HepG2 (cell line): ENCODE data around the gene SUPV3L1. TPM values are rescaled to one million over a fixed set of nuclear protein-coding genes. Genes with fewer than 3 reads are reported as not detected.
A peak's percentile ranks its signal among the peaks of the same experiment; 100 is the strongest.

Experiments used
- ADNP ChIP-seq: sonication (generic); formaldehyde crosslinking; IDR thresholded peaks from 2 replicates; pipeline ENCODE4 v1.4.0; 2020; ENCODE audit warnings: missing genetic modification reagents
- CHD4 ChIP-seq: fragments of 200-600 bp; sonication (generic); IDR thresholded peaks from 2 replicates; pipeline ENCODE4 v1.7.0; 2017; ENCODE audit warnings: mild to moderate bottlenecking, low read length, borderline replicate concordance
- DMAP1 ChIP-seq: IDR thresholded peaks from 2 replicates; pipeline ENCODE4 v1.6.1; 2016
- ELF1 ChIP-seq: sonication (generic); formaldehyde crosslinking; IDR thresholded peaks from 2 replicates; pipeline ENCODE4 v1.4.0; 2020; ENCODE audit warnings: missing genetic modification reagents
- HIVEP1 ChIP-seq: sonication (generic); formaldehyde crosslinking; IDR thresholded peaks from 2 replicates; pipeline ENCODE4 v1.4.0; 2020; ENCODE audit warnings: mild to moderate bottlenecking, missing genetic modification reagents
- PITX1 ChIP-seq: sonication (generic); formaldehyde crosslinking; IDR thresholded peaks from 2 replicates; pipeline ENCODE4 v1.5.1; 2020; ENCODE audit warnings: mild to moderate bottlenecking, missing genetic modification reagents
- SMARCE1 ChIP-seq: fragments of 450-650 bp; IDR thresholded peaks from 2 replicates; pipeline ENCODE4 v1.6.1; 2017; ENCODE audit warnings: borderline replicate concordance
- TARDBP ChIP-seq: sonication (generic); formaldehyde crosslinking; IDR thresholded peaks from 2 replicates; pipeline ENCODE4 v1.8.0; 2022; ENCODE audit warnings: mild to moderate bottlenecking, missing genetic modification reagents
- TRIM24 ChIP-seq: sonication (generic); formaldehyde crosslinking; IDR thresholded peaks from 2 replicates; pipeline ENCODE4 v1.8.0; 2022; ENCODE audit warnings: mild to moderate bottlenecking, missing genetic modification reagents
- ZC3H4 ChIP-seq: sonication (generic); formaldehyde crosslinking; IDR thresholded peaks from 2 replicates; pipeline ENCODE4 v1.4.0; 2020; ENCODE audit warnings: missing genetic modification reagents, borderline replicate concordance
- ZMAT3 ChIP-seq: sonication (generic); formaldehyde crosslinking; conservative IDR thresholded peaks from 2 replicates; pipeline ENCODE4 v1.7.0; 2021; ENCODE audit warnings: missing genetic modification reagents
- ZNF432 ChIP-seq: sonication (generic); formaldehyde crosslinking; IDR thresholded peaks from 2 replicates; pipeline ENCODE4 v1.5.0; 2020; ENCODE audit warnings: missing genetic modification reagents, mild to moderate bottlenecking, borderline replicate concordance
- ZNF501 ChIP-seq: sonication (generic); formaldehyde crosslinking; IDR thresholded peaks from 2 replicates; pipeline ENCODE4 v1.5.1; 2020; ENCODE audit warnings: mild to moderate bottlenecking, moderate library complexity, missing genetic modification reagents
- ZNF850 ChIP-seq: sonication (generic); formaldehyde crosslinking; conservative IDR thresholded peaks from 2 replicates; pipeline ENCODE4 v1.9.0; 2021; ENCODE audit warnings: mild to moderate bottlenecking, missing genetic modification reagents
- ZNF891 ChIP-seq: sonication (generic); formaldehyde crosslinking; IDR thresholded peaks from 2 replicates; pipeline ENCODE4 v1.5.0; 2020; ENCODE audit warnings: mild to moderate bottlenecking, missing genetic modification reagents
- polyA plus RNA-seq, 8 experiments: library from polyadenylated mRNA; depleted of rRNA in 3 of 8; stranded (reverse) in 7 of 8; unstranded in 1 of 8; fragments of >200 nt; fragmentation: Illumina TruSeq in 4 of 8; extraction: Trizol in 4 of 8; gene quantifications; 2 replicates each; pipeline versions ENCODE4 v1.2.1 to v1.2.3, GENCODE V29; 2011 to 2016; ENCODE audit warnings: low read depth in 4 of 8, missing spikeins in 1 of 8, mixed read lengths in 1 of 8; ENCODE audit not compliant: insufficient read depth in 1 of 8
- total RNA-seq, 5 experiments: library from RNA; depleted of rRNA; stranded (reverse); fragments of >200 nt; fragmentation: Illumina TruSeq; extraction: Trizol; gene quantifications; 2 replicates each; pipeline ENCODE4 v1.2.3, GENCODE V29; 2016; ENCODE audit warnings: low read depth in 1 of 5
- TF ChIP-seq, protein P1 (sequence below): sonication (generic); formaldehyde crosslinking; conservative IDR thresholded peaks from 2 replicates; pipeline ENCODE4 v1.4.0; 2020; ENCODE audit warnings: mild to moderate bottlenecking, missing genetic modification reagents, moderate library complexity
- TF ChIP-seq, protein P2 (sequence below): sonication (generic); formaldehyde crosslinking; IDR thresholded peaks from 2 replicates; pipeline ENCODE4 v1.4.0; 2020; ENCODE audit warnings: missing genetic modification reagents
- TF ChIP-seq, protein P3 (sequence below): sonication (generic); formaldehyde crosslinking; IDR thresholded peaks from 2 replicates; pipeline ENCODE4 v1.4.0; 2020; ENCODE audit warnings: missing genetic modification reagents
- TF ChIP-seq, protein P4 (sequence below): sonication (generic); formaldehyde crosslinking; IDR thresholded peaks from 2 replicates; pipeline ENCODE4 v1.8.1; 2023; ENCODE audit warnings: mild to moderate bottlenecking, missing genetic modification reagents
- TF ChIP-seq, protein P5 (sequence below): sonication (generic); formaldehyde crosslinking; IDR thresholded peaks from 2 replicates; pipeline ENCODE4 v1.5.1; 2020; ENCODE audit warnings: mild to moderate bottlenecking, moderate library complexity, missing genetic modification reagents

The SUPV3L1 gene
- total and polyA plus RNA-seq, 2 of the 13 experiments (the other 11 are each of a cell fraction or from before 2014, with no cell fraction given): 28.8 to 45.7 TPM

DNA sequence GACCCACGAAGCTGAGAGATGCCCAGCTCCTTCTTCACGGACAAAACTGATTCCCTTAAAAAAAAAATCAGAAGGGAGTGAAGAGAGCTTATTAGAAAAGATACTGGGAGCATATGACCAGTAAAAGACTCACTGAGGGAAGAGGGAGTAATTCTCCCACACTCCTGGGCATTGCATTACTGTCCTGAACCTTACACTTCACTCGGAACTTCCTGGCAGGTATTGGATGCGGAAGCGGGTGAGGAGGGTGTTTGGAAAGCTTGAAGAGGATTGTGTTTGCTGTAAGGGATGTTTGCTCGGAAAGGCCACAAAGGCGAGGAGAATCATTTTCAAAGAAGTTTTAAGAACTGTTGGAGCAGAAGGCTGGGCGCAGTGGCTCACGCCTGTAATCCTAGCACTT lies 40.5 kb downstream of the SUPV3L1 start (continued):
- TF ChIP-seq ADNP (CRISPR knock-in tag): no peak
- no peak for TF ChIP-seq SMARCE1
- TF ChIP-seq ZNF501: peak; percentile 36; the same call in 1 of the 2 replicates
- no peak for TF ChIP-seq CHD4
- no peak for TF ChIP-seq HIVEP1 (CRISPR knock-in tag)
- TF ChIP-seq, protein P1, sequence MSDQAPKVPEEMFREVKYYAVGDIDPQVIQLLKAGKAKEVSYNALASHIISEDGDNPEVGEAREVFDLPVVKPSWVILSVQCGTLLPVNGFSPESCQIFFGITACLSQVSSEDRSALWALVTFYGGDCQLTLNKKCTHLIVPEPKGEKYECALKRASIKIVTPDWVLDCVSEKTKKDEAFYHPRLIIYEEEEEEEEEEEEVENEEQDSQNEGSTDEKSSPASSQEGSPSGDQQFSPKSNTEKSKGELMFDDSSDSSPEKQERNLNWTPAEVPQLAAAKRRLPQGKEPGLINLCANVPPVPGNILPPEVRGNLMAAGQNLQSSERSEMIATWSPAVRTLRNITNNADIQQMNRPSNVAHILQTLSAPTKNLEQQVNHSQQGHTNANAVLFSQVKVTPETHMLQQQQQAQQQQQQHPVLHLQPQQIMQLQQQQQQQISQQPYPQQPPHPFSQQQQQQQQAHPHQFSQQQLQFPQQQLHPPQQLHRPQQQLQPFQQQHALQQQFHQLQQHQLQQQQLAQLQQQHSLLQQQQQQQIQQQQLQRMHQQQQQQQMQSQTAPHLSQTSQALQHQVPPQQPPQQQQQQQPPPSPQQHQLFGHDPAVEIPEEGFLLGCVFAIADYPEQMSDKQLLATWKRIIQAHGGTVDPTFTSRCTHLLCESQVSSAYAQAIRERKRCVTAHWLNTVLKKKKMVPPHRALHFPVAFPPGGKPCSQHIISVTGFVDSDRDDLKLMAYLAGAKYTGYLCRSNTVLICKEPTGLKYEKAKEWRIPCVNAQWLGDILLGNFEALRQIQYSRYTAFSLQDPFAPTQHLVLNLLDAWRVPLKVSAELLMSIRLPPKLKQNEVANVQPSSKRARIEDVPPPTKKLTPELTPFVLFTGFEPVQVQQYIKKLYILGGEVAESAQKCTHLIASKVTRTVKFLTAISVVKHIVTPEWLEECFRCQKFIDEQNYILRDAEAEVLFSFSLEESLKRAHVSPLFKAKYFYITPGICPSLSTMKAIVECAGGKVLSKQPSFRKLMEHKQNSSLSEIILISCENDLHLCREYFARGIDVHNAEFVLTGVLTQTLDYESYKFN (CRISPR knock-in tag): 0 out of 2 replicates have a peak, but pooled peaks have one; percentile 24
- TF ChIP-seq ZNF891: no peak
- TF ChIP-seq ZC3H4 (CRISPR knock-in tag): no peak
- no peak for TF ChIP-seq TRIM24 (CRISPR knock-in tag)
- no peak for TF ChIP-seq ZNF850 (CRISPR knock-in tag)
- peak; percentile 75 for TF ChIP-seq ELF1 (CRISPR knock-in tag)
- TF ChIP-seq, protein P2, sequence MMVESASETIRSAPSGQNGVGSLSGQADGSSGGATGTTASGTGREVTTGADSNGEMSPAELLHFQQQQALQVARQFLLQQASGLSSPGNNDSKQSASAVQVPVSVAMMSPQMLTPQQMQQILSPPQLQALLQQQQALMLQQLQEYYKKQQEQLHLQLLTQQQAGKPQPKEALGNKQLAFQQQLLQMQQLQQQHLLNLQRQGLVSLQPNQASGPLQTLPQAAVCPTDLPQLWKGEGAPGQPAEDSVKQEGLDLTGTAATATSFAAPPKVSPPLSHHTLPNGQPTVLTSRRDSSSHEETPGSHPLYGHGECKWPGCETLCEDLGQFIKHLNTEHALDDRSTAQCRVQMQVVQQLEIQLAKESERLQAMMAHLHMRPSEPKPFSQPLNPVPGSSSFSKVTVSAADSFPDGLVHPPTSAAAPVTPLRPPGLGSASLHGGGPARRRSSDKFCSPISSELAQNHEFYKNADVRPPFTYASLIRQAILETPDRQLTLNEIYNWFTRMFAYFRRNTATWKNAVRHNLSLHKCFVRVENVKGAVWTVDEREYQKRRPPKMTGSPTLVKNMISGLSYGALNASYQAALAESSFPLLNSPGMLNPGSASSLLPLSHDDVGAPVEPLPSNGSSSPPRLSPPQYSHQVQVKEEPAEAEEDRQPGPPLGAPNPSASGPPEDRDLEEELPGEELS (CRISPR knock-in tag): 0 out of 2 replicates have a peak, but pooled peaks have one; percentile 26
- no peak for TF ChIP-seq ZNF432 (CRISPR knock-in tag)
- TF ChIP-seq PITX1: 0 out of 2 replicates have a peak, but pooled peaks have one; percentile 22
- TF ChIP-seq, protein P3, sequence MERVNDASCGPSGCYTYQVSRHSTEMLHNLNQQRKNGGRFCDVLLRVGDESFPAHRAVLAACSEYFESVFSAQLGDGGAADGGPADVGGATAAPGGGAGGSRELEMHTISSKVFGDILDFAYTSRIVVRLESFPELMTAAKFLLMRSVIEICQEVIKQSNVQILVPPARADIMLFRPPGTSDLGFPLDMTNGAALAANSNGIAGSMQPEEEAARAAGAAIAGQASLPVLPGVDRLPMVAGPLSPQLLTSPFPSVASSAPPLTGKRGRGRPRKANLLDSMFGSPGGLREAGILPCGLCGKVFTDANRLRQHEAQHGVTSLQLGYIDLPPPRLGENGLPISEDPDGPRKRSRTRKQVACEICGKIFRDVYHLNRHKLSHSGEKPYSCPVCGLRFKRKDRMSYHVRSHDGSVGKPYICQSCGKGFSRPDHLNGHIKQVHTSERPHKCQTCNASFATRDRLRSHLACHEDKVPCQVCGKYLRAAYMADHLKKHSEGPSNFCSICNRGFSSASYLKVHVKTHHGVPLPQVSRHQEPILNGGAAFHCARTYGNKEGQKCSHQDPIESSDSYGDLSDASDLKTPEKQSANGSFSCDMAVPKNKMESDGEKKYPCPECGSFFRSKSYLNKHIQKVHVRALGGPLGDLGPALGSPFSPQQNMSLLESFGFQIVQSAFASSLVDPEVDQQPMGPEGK: peak; percentile 6; the same call in 1 of the 2 replicates
- TF ChIP-seq ZMAT3 (CRISPR knock-in tag): 0 out of 2 replicates have a peak, but pooled peaks have one; percentile 7
- TF ChIP-seq TARDBP (CRISPR knock-in tag): peak; percentile 48; the same call in 1 of the 2 replicates
- TF ChIP-seq, protein P4, sequence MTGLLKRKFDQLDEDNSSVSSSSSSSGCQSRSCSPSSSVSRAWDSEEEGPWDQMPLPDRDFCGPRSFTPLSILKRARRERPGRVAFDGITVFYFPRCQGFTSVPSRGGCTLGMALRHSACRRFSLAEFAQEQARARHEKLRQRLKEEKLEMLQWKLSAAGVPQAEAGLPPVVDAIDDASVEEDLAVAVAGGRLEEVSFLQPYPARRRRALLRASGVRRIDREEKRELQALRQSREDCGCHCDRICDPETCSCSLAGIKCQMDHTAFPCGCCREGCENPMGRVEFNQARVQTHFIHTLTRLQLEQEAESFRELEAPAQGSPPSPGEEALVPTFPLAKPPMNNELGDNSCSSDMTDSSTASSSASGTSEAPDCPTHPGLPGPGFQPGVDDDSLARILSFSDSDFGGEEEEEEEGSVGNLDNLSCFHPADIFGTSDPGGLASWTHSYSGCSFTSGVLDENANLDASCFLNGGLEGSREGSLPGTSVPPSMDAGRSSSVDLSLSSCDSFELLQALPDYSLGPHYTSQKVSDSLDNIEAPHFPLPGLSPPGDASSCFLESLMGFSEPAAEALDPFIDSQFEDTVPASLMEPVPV (CRISPR knock-in tag): no peak
- TF ChIP-seq DMAP1 (CRISPR knock-in tag): no peak
- TF ChIP-seq, protein P5, sequence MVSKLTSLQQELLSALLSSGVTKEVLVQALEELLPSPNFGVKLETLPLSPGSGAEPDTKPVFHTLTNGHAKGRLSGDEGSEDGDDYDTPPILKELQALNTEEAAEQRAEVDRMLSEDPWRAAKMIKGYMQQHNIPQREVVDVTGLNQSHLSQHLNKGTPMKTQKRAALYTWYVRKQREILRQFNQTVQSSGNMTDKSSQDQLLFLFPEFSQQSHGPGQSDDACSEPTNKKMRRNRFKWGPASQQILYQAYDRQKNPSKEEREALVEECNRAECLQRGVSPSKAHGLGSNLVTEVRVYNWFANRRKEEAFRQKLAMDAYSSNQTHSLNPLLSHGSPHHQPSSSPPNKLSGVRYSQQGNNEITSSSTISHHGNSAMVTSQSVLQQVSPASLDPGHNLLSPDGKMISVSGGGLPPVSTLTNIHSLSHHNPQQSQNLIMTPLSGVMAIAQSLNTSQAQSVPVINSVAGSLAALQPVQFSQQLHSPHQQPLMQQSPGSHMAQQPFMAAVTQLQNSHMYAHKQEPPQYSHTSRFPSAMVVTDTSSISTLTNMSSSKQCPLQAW (CRISPR knock-in tag): peak; percentile 46; the same call in 1 of the 2 replicates
